Measurements from ENCODE around the gene PTPN14.

GRCh38 chr1:214331827-214332423 is 219.5 kb downstream of the PTPN14 start:
- TF ChIP-seq CTCF (conservative IDR thresholded peaks at IDR 0.05 in 1 of 2, IDR thresholded peaks at IDR 0.05 in 1 of 2; ENCODE audit: extremely low read depth in 1 of 2, insufficient read depth in 1 of 2, low read depth in 1 of 2, low read length in 2 of 2) (peak; percentile 92 to 94), EZH2 (IDR thresholded peaks at IDR 0.05; ENCODE audit: borderline replicate concordance, low read length) (no peak)
